Ramos (cell line): Measurements from ENCODE around the gene RALBP1.

ENCODE experiments used
- in situ Hi-C: fragments of 300-500 bp; cut with MboI; formaldehyde crosslinking; loops from one replicate; pipeline ENCODE4 v1.14.3; 2022; ENCODE audit warnings: low sequenced_read_pairs; ENCODE audit not compliant: unreplicated experiment

Gene RALBP1

DNA sequence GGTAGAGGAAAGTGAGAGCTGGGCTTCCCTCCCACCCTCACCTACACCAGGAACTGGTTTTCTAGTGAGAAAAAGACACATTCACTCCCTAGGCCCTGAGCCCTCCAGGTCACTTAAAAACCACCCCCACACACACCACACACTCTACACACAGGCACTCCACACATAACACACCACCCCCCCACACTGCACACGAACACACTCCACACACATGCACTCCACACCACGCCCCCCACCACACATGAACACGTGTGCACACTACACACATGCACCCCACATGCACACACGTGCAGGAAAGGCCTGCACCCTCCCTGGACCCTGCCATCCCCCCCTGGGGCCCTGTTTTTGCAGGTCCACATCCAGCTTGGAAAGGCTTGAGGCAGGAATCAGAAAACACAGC lies 67.6 kb downstream of the RALBP1 start:
- in situ Hi-C loops = no loop called here

DNA sequence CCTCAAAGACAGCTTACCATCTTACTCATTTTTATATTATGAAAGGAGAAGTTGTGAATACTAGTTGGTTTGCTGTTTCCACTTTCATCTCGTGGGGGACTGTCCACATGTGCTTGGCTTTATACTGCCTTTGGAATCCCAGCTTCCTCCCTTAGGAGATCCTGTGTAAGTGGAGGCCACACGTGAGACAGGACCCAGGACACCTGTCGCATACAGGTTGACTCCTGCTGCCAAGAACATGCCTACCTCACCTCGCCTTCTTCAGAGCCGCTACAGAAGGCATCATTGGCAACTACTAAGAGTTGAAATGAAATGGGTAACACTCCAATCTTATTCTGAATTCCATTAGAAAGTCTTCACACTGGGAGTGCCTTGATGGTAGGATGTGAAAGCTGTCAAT lies 69.7 kb downstream of the RALBP1 start:
- in situ Hi-C loops = no loop called here

DNA sequence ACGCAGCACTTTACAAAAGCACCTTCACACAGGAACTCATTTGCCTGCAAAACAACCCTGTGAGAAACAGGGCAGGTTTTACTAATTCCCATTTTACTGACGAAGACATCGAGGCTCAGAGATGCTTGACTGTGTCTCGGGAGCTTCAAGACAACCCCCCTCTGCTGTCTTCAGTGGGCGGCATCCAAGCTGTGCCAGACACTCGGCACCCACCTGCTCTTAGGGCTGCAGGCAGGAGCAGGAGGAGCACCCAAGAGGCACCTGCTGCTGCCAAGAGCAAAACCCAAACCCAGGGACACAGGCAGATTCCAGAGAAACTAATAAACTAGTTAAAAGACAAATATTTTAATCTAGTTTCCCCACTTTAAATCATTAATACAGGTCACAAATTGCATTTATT lies 71.2 kb downstream of the RALBP1 start:
- in situ Hi-C loops = no loop called here

DNA sequence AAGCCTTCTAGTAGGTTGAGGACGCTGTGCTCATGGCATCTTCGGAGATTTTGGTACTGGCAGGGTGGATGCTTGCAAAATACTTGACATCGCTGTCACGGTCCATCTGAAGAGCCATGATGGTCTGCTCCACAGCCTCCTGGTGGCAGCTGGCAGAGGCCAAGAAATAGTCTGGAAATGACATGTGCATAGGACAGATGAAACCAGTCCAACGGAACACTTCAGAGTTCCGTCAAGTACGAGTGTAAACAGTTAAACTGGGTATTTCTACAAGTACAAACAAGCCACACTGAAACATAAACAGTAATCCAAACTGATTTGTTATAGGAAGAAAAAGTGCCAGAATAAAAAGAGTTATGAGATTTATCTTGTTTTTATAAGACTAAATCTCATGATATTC lies 72.5 kb downstream of the RALBP1 start:
- in situ Hi-C loops = no loop called here

DNA sequence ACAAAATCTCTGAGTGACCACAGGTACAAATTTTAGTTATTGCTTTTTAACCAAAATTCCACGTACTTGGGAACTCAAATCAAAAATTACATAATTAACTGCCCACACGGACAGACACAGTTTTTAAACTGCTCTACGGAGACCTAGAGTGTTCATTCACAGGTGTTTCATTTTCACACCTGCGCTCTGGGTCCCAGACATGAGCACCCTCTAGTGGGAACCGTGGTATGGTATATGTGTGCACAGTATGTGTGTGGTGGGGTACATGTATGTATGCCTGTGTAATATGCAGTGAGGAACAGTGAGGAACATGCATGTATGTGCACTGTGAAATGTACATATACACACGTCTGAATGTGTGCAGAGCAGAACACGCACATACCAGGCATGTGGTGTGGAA lies 74.1 kb downstream of the RALBP1 start:
- in situ Hi-C loops = no loop called here

DNA sequence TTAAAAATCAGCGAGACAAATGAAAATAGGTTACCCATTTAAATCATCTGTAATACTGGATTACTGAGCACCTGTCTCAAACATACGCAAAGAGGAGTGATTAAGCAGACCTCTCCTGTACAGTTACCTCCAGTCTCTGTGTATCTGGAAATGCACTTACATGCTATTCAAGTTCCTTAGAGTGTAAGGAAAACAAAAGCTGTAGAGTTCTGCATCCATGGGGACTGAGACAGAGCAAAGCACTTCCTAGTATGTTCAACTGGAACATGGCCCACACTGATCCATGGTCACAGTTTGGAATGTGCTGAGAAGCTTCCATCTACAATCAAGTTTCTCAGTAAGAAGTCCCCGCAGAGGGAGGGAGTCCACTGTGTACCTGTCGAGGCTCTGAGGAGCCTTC lies 75.1 kb downstream of the RALBP1 start:
- in situ Hi-C loops = no loop called here

DNA sequence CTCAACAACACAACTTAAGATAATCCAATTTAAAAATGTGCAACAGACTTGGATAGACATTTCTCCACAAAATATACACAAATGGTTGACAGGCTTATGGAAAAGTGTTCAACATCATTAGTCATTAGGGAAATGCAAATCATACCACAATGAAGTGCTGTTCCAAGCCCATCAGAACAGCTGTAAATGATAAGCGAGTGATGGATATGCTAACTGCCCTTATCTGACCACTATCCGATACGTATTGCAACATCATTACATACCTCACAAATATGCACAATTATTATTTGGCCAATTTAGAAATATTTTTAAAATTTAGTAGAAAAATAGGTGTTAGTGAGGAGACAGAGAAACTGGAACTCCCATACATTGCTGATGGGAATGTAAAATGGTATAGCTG lies 76.9 kb downstream of the RALBP1 start:
- in situ Hi-C loops = no loop called here

DNA sequence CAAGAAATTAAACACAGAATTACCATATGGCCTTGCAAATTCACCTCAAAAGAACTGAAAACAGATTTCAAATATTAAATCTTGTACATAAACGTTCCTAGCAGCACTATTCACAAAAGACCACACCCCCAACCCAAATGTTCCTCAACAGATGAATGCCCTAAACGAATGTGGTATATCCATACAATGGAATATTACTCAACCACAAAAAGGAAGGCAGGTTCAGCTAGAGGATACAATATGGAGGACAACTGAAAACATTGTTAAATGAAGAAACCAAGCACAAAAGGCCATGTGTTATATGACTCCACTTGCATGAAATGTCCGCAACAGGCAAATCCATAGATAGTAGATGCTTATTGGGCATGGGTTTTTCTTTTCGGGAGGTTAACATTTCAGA lies 77.3 kb downstream of the RALBP1 start:
- in situ Hi-C loops = no loop called here

DNA sequence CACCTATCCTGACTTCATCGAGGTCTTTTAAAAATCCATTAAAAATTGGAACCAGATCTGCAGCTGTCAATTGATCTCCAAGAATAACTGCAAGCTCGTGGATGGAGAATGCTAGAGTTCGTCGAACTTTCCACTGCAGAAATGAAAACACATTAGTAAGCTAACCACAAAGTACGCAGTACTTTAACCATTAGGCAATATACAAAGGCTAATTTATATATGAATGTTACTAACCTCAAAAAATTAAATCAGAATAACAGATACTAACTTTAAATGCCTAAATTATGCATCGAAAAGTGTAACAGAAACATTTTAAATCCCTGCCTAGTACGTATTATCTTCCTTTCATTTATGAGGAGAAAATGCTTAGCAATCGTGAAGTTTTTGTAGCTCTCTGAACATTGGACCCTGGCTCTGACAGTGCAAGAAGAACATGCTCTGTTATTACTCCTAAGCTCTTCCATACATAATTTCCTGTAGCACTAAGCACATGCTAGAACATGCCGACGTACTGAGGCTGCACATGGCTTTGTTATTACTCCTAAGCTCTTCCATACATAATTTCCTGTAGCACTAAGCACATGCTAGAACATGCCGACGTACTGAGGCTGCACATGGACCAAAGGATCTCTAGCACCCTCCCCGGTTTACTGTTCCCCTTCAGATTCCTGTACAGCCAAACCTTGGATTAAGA lies 82.1 kb downstream of the RALBP1 start:
- in situ Hi-C loops = no loop called here

DNA sequence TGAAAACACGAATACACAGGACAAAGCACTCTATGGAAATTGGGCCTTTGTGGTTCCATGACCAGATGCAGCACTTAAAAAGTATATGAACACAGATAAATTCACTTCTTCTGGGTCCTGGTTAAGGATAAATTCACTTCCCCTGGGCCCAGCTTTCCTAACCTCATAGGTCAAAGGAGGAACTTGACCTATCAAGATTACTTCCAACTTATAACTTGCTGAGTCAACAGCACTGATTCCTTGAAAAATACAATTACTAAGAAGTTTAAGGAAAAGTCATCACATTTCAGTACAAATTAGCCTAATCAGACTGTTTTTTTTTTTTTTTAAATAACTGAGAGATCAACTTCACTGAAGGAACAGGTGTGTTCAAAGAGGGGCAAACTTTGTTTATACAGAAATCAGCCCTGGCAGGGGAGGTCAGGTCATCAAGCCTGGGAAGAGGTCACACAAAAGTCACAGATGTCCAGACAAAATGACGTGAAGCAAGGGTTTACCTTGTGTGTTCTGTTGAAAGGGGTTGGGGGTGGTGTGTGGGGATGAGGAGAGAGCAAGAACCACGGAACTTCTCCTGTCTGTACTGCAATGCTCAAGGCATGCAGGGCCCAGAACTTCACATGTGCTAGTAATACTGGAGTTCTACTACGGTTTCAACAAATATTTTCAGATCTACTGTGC lies 83.2 kb downstream of the RALBP1 start:
- in situ Hi-C loops = no loop called here

DNA sequence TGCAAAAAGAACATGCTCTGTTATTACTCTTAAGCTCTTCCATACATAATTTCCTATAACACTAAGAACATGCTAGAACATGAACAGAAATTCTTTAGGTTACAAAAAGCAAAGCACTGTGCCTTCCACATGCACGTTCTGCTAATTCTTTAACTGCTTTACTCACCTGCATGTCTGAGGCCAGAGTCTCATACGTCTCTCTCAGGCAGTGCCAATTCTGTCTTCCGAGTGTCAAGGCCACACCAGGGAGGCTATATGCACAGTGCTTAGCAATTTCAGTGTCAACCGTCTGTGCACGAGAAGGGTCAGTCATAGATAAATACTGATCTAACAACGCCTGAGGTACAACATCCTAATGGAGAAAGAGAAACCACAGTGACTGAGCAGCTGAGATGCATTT lies 83.9 kb downstream of the RALBP1 start:
- in situ Hi-C loops = no loop called here

DNA sequence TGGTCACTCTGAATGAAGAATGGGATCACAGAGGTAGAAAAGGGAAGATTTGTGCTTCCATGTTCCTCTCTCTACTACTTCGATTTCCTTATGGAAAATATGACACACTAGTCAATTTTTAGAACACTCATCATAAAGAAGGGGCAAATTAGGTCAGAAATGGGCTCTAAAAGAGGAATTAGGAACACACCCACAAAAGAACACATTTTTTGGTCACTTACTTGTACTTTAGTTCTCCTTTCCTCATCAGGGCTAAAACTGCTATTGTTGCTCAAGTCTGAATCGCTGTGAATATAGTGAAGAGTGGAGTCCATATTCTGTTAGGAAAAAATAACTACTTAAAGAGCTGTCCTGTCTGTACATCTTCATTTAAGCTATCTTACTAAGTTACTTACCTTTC lies 86.4 kb downstream of the RALBP1 start:
- in situ Hi-C loops = no loop called here

DNA sequence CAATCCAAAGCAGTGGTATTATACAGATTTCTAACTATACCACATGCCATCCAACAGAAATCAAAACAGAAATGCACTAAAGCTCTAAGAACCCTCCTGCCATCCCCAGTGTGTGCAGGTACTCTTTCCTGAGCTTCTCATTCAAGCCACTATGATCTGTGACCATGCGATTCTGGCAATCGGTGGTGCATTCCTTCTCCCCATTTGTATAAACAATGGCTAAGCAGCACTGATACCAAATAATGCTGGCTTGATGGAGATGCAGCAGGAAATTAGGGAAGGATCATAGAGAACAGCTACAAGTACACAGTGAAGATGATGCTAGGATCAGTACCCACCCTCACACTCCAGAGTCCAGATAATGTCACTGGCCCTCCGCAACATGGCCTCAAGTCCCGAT lies 87.3 kb downstream of the RALBP1 start:
- in situ Hi-C loops = no loop called here

DNA sequence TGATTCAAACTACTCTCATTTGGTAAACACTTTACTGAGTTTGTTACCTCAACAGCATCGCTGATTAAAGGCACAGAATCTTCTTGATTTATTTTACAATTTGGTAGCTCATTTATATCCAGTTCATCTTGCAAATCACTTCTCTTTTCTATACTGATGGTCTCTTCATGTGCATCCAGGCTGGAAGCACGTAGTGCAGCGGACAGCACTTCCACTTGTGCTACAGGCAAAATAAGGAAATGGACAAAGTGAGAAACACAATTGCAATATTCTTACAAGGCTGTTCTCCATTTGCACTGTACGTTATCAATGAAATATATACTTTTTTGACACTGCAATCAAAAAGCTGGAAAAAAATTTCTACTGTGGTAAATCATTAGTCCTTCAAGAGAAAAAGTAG lies 88.0 kb downstream of the RALBP1 start:
- in situ Hi-C loops = no loop called here

DNA sequence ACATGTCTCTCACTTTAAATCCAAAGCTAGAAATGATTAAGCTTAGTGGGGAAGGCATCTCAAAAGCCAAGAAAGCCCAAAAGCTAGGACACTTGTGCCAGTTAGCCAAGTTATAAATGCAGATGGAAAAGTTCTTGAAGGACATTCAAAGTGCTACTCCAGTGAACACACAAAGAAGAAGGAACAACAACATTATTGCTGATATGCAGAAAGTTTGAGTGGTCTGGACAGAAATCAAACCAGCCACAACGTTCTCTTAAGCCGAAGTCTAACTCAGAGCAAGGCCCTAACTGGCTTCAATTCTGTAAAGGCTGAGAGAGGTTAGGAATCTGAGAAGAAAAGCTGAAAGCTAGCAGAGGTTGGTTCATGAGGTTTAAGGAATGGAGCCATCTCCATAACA lies 90.1 kb downstream of the RALBP1 start:
- in situ Hi-C loops = no loop called here

DNA sequence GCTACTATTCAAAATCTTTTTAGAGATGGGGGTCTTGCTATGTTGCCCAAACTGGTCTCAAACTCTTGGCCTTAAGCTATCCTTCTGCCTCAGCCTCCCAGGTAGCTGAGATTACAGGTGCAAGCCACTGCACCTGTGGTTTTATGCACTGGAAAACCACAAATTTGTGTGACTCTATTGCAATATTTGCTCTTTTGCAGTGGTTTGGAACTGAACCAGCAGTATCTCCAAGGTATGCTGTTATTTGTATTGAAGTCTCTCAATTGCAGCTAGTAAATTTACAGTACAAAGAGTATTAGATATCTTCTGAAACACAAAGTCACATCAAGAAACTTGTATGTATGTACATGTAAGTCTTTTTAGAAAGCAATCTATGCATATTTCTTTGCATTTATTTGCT lies 92.9 kb downstream of the RALBP1 start:
- in situ Hi-C loops = no loop called here

DNA sequence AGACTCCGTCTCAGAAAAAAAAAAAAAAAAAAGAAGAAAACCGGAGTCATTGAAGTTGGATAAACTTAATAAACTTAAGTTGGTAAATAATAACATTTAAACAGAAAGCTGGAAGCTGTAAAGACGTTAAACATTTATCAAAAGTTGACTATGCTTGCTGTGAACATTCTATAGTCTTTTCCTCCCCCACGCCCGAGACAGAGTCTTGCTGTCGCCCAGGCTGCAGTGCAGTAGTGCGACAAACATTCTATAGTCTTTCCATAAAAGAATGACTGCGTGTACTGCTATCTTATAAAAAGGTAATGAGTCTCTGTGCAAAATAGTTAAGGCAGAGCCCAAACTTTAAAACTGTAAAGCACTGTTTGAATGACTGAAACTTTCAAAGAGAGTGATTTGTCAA lies 93.9 kb downstream of the RALBP1 start:
- in situ Hi-C loops = no loop called here

DNA sequence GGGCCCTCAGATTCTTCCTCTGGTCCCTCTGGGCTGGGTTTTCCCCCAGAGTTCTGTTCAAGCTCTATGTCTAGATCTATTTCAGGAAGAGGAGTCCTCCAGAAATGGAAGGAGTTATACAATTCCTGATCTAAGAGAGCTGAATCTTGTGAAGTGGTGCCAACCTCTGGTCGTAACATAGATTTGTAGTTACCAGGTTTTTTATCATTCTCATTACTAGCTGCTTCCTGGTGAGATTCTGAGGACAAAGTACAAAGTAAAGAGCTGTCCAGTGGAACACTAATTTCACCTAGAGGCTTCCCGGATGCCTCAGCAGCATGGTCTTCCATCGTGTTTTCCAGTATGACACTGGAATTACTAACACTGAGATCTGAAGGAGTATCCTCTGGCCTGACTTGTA lies 94.9 kb downstream of the RALBP1 start:
- in situ Hi-C loops = no loop called here

DNA sequence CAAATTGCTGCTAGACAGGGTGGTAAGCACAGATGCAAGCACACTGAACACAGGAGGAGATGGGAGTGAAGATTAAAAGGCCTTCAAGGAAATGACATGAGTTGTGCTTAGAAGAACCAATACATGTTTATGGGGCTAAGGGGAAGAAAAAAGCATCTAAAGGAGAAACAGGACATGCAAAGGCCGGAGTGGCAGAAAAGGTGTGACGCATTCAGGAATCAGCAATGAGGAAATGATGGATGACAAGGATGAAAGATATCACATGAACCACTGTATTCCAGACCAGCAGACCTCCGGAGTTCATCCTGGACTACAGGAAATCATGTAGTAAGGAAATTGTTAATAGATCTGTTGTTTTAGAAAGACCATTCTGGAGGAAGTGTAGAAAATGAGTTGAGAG lies 96.2 kb downstream of the RALBP1 start:
- in situ Hi-C loops = no loop called here

DNA sequence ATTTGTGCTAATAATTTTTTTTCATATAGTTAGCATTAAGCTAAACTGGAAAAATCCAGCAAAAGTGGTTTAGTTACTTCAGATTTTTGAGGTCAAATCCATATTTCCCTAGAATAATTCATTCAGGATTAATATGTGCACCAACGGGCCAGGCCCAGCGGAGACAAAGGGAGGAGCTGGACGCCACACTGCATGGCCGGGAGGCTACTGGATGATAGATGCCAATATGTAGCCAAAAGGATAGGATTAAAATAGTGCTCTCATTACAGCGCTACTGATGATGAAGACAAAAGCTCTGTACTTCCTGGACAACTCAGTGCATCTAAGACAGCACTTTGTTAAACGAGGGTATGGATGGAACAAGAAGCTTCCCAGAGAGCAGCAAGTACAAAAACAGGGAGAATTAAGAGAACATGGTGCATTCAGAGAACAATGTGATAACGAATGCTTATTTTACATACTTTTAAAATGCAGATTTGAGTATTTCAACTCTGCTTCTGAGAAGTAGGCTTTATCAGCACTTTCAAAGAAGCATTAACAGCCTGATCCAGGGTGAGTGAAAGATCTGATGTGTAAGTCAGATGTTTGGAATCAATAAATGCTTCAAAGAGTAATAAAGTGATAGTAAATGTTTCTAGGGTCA lies 99.3 kb downstream of the RALBP1 start:
- in situ Hi-C loops = no loop called here

DNA sequence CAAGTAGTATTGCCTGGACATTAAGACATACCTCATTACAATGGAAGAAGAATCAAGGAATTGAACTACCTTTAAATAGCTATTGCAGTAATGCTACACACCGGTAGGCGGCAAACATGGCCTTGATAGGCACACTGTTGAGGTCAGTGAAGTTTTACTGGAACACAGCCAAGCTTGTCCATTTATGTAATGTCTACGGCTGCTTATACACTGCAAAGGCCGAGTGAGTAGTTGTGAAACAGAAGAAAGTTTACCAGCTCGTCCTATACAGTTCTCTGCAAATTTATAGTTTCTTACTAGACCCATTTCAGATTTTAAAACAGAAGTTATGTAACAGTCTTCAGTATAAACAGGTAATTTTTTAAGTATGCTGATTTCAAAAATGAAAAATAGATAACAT lies 100.2 kb downstream of the RALBP1 start:
- in situ Hi-C loops = no loop called here

DNA sequence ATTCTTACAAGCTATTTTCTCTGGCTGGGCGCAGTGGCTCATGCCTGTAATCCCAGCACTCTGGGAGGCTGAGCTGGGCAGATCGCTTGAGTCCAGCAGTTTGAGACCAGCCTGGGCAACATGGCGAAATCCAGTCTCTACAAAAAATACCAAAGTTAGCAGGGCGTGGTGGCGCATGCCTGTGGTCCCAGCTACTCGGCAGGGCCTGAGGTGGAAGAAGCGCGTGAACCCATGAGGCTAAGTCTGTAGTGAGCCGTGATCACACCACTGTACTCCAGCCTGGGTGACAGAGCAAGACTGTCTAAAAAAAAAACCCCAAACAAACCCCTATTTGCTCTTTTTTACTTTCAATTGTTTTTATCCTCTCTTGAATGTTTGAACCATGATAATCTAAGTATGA lies 102.0 kb downstream of the RALBP1 start:
- in situ Hi-C loops = no loop called here
